BE2C (cell line): ENCODE data around the gene PLOD2.
"Not testable (repeated sequence)": the region's sequence is repeated elsewhere in the genome, so short reads cannot be mapped to it uniquely, and the experiment has no call there.

ENCODE experiments used
- DNase-seq: peaks from one replicate; pipeline ENCODE4 v3.0.0-alpha.2; 2020
- H3K27me3 ChIP-seq: fragments of 250-450 bp; sonication (Bioruptor Pico); 2 replicates; pipeline ENCODE4 v1.5.1; 2020; ENCODE audit warnings: mild to moderate bottlenecking
- H3K36me3 ChIP-seq: fragments of 250-450 bp; sonication (Bioruptor Pico); 2 replicates; pipeline ENCODE4 v1.5.1; 2020; ENCODE audit warnings: mild to moderate bottlenecking
- H3K4me1 ChIP-seq: fragments of 250-450 bp; sonication (Bioruptor Pico); 2 replicates; pipeline ENCODE4 v1.5.1; 2020
- H3K4me3 ChIP-seq: 2 replicates; pipeline ENCODE4 v1.5.1; 2011; ENCODE audit warnings: low read depth, low read length
- H3K9me3 ChIP-seq: fragments of 250-450 bp; sonication (Bioruptor Pico); 2 replicates; pipeline ENCODE4 v1.5.1; 2020
- CTCF ChIP-seq: IDR thresholded peaks from 2 replicates; pipeline ENCODE4 v1.5.1; 2012; ENCODE audit warnings: mild to moderate bottlenecking, low read depth, low read length

The PLOD2 gene

GRCh38 chr3:146125951-146126350 is 35.0 kb downstream of the PLOD2 start:
- H3K36me3 ChIP-seq: no peaks in the 10 kb centered on the region
- no peak for DNase-seq
- no peaks in the 10 kb centered on the region for H3K27me3 ChIP-seq
- H3K4me1 ChIP-seq: no peaks in the 10 kb centered on the region
- no peak for TF ChIP-seq CTCF
- H3K9me3 ChIP-seq: no peaks in the 10 kb centered on the region
- no peak overlapping the region for H3K4me3 ChIP-seq

- H3K36me3 ChIP-seq: no peaks in the 10 kb centered on the region
- no peak for DNase-seq
- no peaks in the 10 kb centered on the region for H3K4me1 ChIP-seq
- H3K9me3 ChIP-seq: no peaks in the 10 kb centered on the region
- H3K4me3 ChIP-seq: no peak overlapping the region
- no peak for TF ChIP-seq CTCF
- H3K27me3 ChIP-seq: no peaks in the 10 kb centered on the region
Observed at GRCh38 chr3:146124126-146124801, 36.7 kb downstream of the PLOD2 start.

GRCh38 chr3:146117406-146118285 is 43.3 kb downstream of the PLOD2 start:
- H3K4me1 ChIP-seq: no peaks in the 10 kb centered on the region
- TF ChIP-seq CTCF: no peak
- no peak overlapping the region for H3K4me3 ChIP-seq
- H3K27me3 ChIP-seq: no peaks in the 10 kb centered on the region
- no peaks in the 10 kb centered on the region for H3K9me3 ChIP-seq
- no peak for DNase-seq
- no peaks in the 10 kb centered on the region for H3K36me3 ChIP-seq

GRCh38 chr3:146115619-146116018 is 45.4 kb downstream of the PLOD2 start:
- no peak for DNase-seq
- no peaks in the 10 kb centered on the region for H3K36me3 ChIP-seq
- H3K4me3 ChIP-seq: no peak overlapping the region
- H3K4me1 ChIP-seq: no peaks in the 10 kb centered on the region
- no peak for TF ChIP-seq CTCF
- H3K27me3 ChIP-seq: no peaks in the 10 kb centered on the region
- peaks cover 4% of the 10 kb centered on the region; the same call in 1 of the 2 replicates for H3K9me3 ChIP-seq

GRCh38 chr3:146113804-146114203 is 47.2 kb downstream of the PLOD2 start:
- H3K4me1 ChIP-seq, H3K4me3 ChIP-seq, H3K9me3 ChIP-seq, DNase-seq, H3K27me3 ChIP-seq, H3K36me3 ChIP-seq: not testable (repeated sequence)

- Histone ChIP-seq H3K4me3 (no peak overlapping the region), H3K27me3 (no peaks in the 10 kb centered on the region), H3K9me3 (peaks cover 4% of the 10 kb centered on the region; the same call in 1 of the 2 replicates), H3K36me3 (no peaks in the 10 kb centered on the region), H3K4me1 (no peaks in the 10 kb centered on the region)
- no peak for DNase-seq
- no peak for TF ChIP-seq CTCF
Observed at GRCh38 chr3:146111337-146111736, 49.6 kb downstream of the PLOD2 start.
